22Rv1 (cell line): Measurements from ENCODE around the gene ENTPD6.

Experiments
- H3K27ac ChIP-seq: fragments of 450-650 bp; 2 replicates; pipeline ENCODE4 v1.5.1; 2017
- ZFX ChIP-seq: fragments of 450-650 bp; IDR thresholded peaks from 2 replicates; pipeline ENCODE4 v1.6.1; 2017; ENCODE audit warnings: antibody characterized with exemption, borderline replicate concordance
- TF ChIP-seq, protein P1 (sequence below): fragments of 450-650 bp; IDR thresholded peaks from 2 replicates; pipeline ENCODE4 v1.5.1; 2017; ENCODE audit warnings: mild to moderate bottlenecking

Gene ENTPD6

DNA sequence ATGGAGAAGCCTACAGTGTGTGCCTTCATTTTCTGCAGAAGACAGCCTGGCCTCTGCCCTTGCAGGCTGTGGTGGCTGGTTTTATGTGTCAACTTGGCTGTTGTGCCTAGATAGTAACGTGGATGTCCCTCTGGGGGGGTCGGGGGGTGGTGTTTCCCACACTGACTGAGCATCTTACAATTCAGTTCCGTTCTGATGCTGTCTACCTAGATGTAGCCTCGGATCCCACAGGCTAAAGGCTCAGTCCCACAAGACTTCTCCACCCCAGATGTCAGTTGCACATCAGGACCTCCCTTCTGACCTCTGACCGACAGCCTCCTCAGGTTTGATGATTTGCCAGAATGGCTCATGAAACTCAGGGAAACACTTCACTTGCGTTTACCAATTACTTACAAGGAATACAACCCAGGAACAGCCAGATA lies 56.7 kb downstream of the ENTPD6 start:
- TF ChIP-seq, protein P1, sequence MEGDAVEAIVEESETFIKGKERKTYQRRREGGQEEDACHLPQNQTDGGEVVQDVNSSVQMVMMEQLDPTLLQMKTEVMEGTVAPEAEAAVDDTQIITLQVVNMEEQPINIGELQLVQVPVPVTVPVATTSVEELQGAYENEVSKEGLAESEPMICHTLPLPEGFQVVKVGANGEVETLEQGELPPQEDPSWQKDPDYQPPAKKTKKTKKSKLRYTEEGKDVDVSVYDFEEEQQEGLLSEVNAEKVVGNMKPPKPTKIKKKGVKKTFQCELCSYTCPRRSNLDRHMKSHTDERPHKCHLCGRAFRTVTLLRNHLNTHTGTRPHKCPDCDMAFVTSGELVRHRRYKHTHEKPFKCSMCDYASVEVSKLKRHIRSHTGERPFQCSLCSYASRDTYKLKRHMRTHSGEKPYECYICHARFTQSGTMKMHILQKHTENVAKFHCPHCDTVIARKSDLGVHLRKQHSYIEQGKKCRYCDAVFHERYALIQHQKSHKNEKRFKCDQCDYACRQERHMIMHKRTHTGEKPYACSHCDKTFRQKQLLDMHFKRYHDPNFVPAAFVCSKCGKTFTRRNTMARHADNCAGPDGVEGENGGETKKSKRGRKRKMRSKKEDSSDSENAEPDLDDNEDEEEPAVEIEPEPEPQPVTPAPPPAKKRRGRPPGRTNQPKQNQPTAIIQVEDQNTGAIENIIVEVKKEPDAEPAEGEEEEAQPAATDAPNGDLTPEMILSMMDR, result no peak
- TF ChIP-seq ZFX, result no peak
- H3K27ac ChIP-seq, result no peak overlapping the region

DNA sequence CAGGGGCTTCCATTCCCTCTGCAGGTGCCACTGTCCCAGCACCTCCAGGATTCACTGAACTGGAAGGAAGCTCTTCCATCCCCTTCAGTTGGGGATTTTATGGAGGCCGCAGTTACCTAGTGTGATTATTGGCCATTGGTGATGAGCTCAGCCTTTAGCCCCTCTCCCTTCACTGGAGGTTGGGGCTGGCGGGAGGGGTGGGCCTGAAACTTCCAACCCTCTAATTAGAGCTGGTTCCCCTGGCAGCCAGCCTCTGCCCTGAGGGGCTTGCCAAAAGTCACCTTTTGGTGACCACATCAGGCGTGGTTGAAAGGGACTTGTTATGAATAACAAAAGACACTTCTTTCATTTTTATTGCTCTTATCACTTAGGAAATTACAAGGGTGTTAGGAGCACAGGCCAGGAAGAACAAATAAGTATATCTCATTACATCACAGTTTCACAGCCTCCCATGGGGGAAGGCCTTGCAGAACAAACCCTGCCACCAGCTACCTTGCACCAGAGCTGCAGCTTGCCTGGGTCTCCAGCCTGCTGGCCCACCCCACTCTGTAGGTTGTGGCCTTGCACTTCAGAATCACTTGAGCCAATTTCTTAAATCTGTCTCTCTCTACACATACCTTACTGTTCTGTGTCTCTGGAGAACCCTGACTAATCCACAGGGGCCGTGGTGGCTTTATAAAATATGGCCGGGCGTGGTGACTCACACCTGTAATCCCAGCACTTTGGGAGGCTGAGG lies 57.3 kb downstream of the ENTPD6 start:
- TF ChIP-seq, protein P1, result no peak
- no peak for TF ChIP-seq ZFX
- no peak overlapping the region for H3K27ac ChIP-seq

DNA sequence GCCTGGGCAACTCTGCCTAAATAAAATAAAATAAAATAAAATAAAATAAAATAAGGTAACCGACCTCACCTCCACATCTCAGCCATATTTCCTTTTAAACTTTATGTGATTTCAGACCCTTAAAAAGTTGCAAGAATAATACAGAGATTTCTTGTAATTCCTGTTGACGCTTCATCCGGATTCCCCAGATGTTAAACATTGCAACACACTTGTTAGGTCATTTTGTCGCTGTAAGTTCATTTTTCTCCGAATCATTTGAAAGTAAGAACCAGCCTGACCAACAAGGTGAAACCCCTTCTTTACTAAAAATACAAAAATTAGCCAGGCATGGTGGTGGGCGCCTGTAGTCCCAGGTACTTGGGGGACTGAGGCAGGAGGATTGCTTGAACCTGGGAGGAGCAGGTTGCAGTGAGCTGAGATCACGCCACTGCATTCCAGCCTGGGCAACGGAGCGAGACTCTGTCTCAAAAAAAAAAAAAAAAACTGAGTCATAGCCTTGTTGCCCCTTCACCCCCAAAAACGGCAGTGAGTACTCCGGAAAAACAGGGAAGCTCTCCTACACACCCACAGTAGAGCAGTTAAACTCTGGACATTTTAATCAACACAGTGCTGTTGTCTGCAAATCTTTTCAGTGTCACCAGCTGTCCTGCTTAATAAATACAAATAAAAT lies 58.2 kb downstream of the ENTPD6 start:
- no peak overlapping the region for H3K27ac ChIP-seq
- no peak for TF ChIP-seq ZFX
- TF ChIP-seq, protein P1, result no peak

- TF ChIP-seq ZFX, result no peak
- TF ChIP-seq, protein P1, result no peak
- H3K27ac ChIP-seq, result no peak overlapping the region
Observed at GRCh38 chr20:25254571-25254970, 59.1 kb downstream of the ENTPD6 start.

GRCh38 chr20:25254986-25255680 lies 59.6 kb downstream of the ENTPD6 start:
- no peak for TF ChIP-seq ZFX
- TF ChIP-seq, protein P1, result no peak; the same call in 1 of the 2 replicates
- no peak overlapping the region for H3K27ac ChIP-seq

DNA sequence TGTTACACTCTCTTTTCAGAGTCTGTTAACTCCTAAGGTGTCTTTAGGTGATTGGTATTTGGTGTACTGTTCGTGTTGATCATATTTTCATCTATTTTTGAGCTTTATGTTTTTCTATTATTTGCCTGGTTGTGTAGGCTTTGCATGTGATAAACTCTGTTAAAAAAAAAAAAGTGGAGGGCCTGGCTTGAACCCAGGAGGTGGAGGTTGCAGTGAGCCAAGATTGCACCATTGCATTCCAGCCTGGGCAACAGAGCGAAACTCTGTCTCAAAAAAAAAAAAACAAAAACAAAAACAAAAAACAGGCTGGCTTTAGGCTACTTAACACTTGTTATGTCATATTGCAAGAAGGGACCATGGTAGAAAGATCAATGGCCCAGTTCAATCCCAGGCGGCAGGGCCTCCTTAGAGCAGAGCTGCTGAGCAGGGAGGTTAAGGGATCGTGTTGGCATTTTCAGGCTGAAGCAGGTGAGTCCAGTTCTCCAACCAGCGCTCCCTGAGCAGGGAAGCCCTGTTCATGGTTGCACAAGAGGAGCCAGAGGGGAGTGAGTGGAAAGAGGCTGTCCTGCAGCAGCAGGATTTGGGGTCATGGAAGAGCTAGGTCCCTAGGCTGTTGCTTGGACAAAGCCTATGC lies 60.8 kb downstream of the ENTPD6 start:
- no peak overlapping the region for H3K27ac ChIP-seq
- TF ChIP-seq, protein P1, result no peak
- TF ChIP-seq ZFX, result no peak
